ENCODE results near the gene DLL4. TPM values are rescaled to one million over a fixed set of nuclear protein-coding genes. Genes with fewer than 3 reads are reported as not detected.

DLL4 gene
- total and polyA plus RNA-seq, 3 experiments from 2014 or later = not detected

DNA sequence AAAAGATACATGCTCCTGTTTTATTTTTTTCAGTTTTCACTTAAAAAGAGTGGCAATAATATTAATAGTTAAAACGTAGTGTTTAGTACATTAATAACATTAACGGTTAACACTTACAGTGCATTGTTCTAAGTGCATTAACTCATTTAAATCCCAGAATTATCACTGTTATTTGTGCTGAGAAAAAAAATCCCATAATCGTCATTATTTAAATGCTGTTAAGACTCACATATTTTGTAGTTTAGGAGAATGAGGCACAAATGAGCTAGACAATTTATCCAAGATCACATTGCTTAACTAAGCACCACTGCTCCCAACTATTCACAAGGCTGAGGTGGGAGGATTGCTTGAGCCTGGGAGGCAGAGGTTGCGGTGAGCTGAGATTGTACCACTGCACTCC lies 59.0 kb downstream of the DLL4 start:
- no peaks in the 10 kb centered on the region for H3K4me1 Mint-ChIP-seq
- Histone ChIP-seq H3K27me3 (ENCODE audit: insufficient read depth, low read length, poor library complexity, severe bottlenecking) (no peaks in the 10 kb centered on the region), H3K36me3 (ENCODE audit: insufficient read depth, low read length) (peaks cover 48% of the 10 kb centered on the region), H3K4me1 (ENCODE audit: insufficient read depth, low read length) (no peaks in the 10 kb centered on the region), H3K9me3 (ENCODE audit: low read length) (no peaks in the 10 kb centered on the region), H3K27ac (ENCODE audit: low read depth, low read length) (no peak overlapping the region), H3K4me3 (ENCODE audit: low read length) (no peak overlapping the region)
- no peak for DNase-seq
- no peaks in the 10 kb centered on the region for H3K27me3 Mint-ChIP-seq
- no peak overlapping the region for H3K27ac Mint-ChIP-seq
- H3K9me3 Mint-ChIP-seq = no peaks in the 10 kb centered on the region
- CTCF ChIA-PET = interaction anchor here (1.3 kb wide), 1 partner anchor 77 kb away, joined by 3 read pairs; no protein-coding TSS in a partner anchor
- no peak overlapping the region for H3K4me3 Mint-ChIP-seq
- POLR2A ChIA-PET = interaction anchor here (0.7 kb wide), 1 partner anchor 366 kb away, joined by 3 read pairs; no protein-coding TSS in a partner anchor
- peaks cover 0 to 84% (median 36%) of the 10 kb centered on the region in 3 donors for H3K36me3 Mint-ChIP-seq

Other genes with a start within 250 kb of the DLL4 start
- 10 to 100 TPM; 54.3 to 57.6 TPM for gene RAD51, start 234.2 kb upstream of the DLL4 start, total RNA-seq
- gene RAD51, start 234.2 kb upstream of the DLL4 start, polyA plus RNA-seq = 1.7 TPM
- 10 to 100 TPM; 42.4 to 43.3 TPM for gene RMDN3, start 174.1 kb upstream of the DLL4 start, total RNA-seq
- 35.1 TPM for gene RMDN3, start 174.1 kb upstream of the DLL4 start, polyA plus RNA-seq
- gene GCHFR, start 165.3 kb upstream of the DLL4 start, total RNA-seq = 10 to 100 TPM; 19.5 to 21.5 TPM
- 114 TPM for gene GCHFR, start 165.3 kb upstream of the DLL4 start, polyA plus RNA-seq
- under 1 TPM; 0.44 to 0.53 TPM for gene C15orf62, start 159.4 kb upstream of the DLL4 start, total RNA-seq
- gene C15orf62, start 159.4 kb upstream of the DLL4 start, polyA plus RNA-seq = 0.79 TPM
- gene ZFYVE19, start 122.3 kb upstream of the DLL4 start, total RNA-seq = 10 to 100 TPM; 22.5 to 25.5 TPM
- gene ZFYVE19, start 122.3 kb upstream of the DLL4 start, polyA plus RNA-seq = 22.3 TPM
- 10 to 100 TPM; 46.5 to 47.0 TPM for gene DNAJC17, start 121.9 kb upstream of the DLL4 start, total RNA-seq
- 35.3 TPM for gene DNAJC17, start 121.9 kb upstream of the DLL4 start, polyA plus RNA-seq
- gene PPP1R14D, start 100.6 kb upstream of the DLL4 start, total RNA-seq = not detected
- gene PPP1R14D, start 100.6 kb upstream of the DLL4 start, polyA plus RNA-seq = not detected
- 1 to 10 TPM; 6.7 to 7.6 TPM for gene SPINT1, start 85.3 kb upstream of the DLL4 start, total RNA-seq
- 3.1 TPM for gene SPINT1, start 85.3 kb upstream of the DLL4 start, polyA plus RNA-seq
- under 1 TPM; 0.24 to 0.40 TPM for gene RHOV, start 55.1 kb upstream of the DLL4 start, total RNA-seq
- gene RHOV, start 55.1 kb upstream of the DLL4 start, polyA plus RNA-seq = not detected
- gene VPS18, start 34.9 kb upstream of the DLL4 start, total RNA-seq = 10 to 100 TPM; 17.2 to 17.8 TPM
- 23.0 TPM for gene VPS18, start 34.9 kb upstream of the DLL4 start, polyA plus RNA-seq
- gene CHAC1, start 24.1 kb downstream of the DLL4 start, total RNA-seq = 10 to 100 TPM; 15.1 to 16.7 TPM
- gene CHAC1, start 24.1 kb downstream of the DLL4 start, polyA plus RNA-seq = not detected
- 10 to 100 TPM; 26.3 to 29.2 TPM for gene INO80, start 186.9 kb downstream of the DLL4 start, total RNA-seq
- gene INO80, start 186.9 kb downstream of the DLL4 start, polyA plus RNA-seq = 7.2 TPM